ENCODE results near the gene UTS2B.
"Not testable (repeated sequence)": the region's sequence is repeated elsewhere in the genome, so short reads cannot be mapped to it uniquely, and the experiment has no call there.

Gene UTS2B

DNA sequence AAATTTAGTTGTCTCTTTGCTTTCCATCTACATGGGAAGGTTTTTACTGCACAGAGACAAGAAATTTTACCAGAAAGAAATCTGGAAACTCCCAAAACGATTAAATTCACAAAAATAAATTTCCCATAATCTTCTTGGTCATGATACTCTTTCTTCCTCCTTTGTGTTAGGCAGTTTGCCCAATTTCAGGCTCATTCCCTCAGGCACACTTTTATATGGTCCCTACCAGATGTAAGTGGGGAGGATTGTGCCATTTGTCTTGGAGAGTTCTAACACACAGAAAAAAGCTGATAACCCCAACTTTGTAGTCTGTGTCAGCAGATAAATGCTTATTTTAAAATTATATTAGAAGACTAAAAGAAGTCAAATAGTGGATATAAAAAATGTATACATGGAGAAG is 50.2 kb downstream of the UTS2B start:
- no peak for DNase-seq (ENCODE audit: low read depth)

GRCh38 chr3:191275751-191276150 is 54.6 kb downstream of the UTS2B start:
- no peak for DNase-seq (ENCODE audit: low read depth)

DNA sequence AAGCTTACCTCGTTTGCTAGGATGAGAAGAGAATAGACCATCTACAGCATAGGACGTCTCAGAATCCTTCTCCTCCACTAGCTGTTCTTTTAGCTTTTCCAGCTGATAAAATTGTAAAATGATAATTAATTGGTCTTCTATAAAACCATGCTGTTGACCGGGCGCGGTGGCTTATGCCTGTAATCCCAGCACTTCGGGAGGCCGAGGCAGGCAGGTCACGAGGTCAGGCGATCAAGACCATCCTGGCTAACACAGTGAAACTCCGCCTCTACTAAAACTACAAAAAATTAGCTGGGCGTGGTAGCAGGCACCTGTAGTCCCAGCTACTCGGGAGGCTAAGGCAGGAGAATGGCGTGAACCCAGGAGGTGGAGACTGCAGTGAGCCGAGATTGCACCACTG is 55.1 kb downstream of the UTS2B start:
- not testable (repeated sequence) for DNase-seq (ENCODE audit: low read depth)

GRCh38 chr3:191269289-191270085 is 60.8 kb downstream of the UTS2B start:
- DNase-seq (ENCODE audit: low read depth): no peak

- no peak for DNase-seq (ENCODE audit: low read depth)
Measured at GRCh38 chr3:191268737-191269136, 61.6 kb downstream of the UTS2B start.

DNA sequence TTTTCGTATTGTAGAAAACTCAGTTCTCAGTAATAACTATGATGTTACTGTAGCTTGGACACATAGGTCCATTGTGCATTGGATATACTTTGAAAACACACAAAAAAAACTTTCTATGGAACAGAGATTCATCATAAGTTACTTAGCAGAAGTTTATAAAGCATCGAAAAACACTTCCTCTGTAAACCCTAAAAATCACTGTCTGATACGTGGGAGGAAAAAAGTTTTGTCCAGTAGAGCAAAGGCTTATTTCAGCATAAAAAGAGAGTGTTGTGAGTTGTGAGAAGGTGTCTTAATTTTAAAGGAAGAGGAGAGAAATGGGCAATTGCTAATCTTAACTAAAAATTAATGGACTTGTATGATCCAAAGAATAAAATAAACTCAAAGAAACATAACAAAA is 66.5 kb downstream of the UTS2B start:
- DNase-seq (ENCODE audit: low read depth): no peak

DNA sequence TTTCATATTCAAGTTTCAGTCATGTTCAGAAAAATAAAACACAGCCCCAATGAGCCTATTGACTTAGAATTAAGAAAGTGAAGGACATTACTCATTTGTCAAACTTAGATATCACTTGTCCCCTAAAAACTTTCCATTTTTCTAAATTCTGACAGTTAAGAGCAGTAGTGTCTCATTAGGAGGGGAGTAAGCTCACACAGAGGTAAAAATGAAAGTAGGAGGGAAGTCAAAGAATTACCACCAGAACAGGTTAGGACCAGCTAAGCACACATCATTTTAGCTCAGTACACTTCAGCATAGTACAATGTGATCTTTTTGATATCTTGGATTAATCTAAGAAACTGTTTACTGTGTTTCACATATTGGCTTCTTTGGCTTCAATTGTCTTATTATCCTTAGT is 67.0 kb downstream of the UTS2B start:
- DNase-seq (ENCODE audit: low read depth): no peak

DNA sequence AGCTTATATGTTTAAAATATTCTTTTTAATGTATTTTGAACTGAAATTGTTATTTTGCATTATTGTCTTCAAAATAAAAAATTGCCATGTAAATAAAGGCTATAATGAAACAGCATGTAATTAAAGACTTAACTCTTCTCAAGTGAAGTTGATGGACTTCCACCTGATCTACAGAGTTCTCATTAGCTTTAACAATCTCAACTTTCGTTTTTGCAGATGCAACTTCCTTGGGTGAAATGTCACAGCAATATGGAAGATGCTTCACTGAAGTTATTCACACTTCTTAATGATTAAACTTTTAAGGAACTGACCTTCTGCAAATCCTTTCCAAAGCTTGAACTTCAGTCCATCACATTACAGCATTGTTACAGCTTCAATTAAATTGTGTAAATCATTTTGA is 67.7 kb downstream of the UTS2B start:
- no peak for DNase-seq (ENCODE audit: low read depth)

GRCh38 chr3:191261304-191261638 is 69.1 kb downstream of the UTS2B start:
- no peak for DNase-seq (ENCODE audit: low read depth)

GRCh38 chr3:191260431-191261303 is 69.7 kb downstream of the UTS2B start:
- no peak for DNase-seq (ENCODE audit: low read depth)

DNA sequence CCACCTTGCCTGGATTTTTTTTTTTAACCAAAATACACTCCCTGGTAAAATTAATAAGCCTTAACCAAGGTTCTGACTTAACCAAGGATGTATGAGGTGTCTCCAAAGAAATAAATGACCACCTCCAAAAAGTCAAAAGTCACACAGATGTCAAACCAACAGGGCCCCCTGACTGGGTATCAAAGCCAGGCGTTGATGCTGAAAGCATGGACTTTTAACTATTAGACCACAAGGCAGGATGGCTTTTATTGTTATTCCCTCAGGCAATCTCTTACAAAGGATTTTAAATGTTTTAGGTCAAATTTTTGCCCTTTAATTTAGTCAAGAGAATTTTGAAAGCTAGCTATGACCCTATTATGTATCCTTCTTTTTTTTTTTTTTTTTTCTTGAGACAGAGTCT is 70.8 kb downstream of the UTS2B start:
- no peak for DNase-seq (ENCODE audit: low read depth)

- DNase-seq (ENCODE audit: low read depth): no peak
Measured at GRCh38 chr3:191257286-191257685, 73.0 kb downstream of the UTS2B start.

- DNase-seq (ENCODE audit: low read depth): no peak
Measured at GRCh38 chr3:191256405-191256804, 73.9 kb downstream of the UTS2B start.

GRCh38 chr3:191255156-191255555 is 75.2 kb downstream of the UTS2B start:
- DNase-seq (ENCODE audit: low read depth): no peak

GRCh38 chr3:191254098-191254873 is 76.0 kb downstream of the UTS2B start:
- no peak for DNase-seq (ENCODE audit: low read depth)

- no peak for DNase-seq (ENCODE audit: low read depth)
Measured at GRCh38 chr3:191253089-191253799, 77.1 kb downstream of the UTS2B start.

DNA sequence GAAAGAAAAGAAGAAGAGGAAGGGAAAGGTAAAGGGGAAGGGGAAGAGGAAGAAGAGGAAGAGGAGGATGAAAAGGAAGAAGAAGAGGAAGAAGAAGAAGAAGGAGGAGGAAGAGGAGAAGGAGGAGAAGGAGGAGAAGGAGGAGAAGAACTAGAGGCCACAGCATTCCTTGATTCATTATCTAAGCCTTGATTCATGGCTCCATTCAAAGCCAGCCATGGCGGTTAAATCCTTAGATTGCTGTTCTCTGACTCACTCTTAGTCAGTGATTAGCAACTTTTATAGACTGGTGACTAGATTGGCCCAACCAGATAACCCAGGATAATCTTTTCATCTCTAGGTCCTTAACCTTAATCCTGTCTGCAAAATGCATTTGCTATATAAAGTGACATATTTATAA is 83.7 kb downstream of the UTS2B start:
- no peak for DNase-seq (ENCODE audit: low read depth)

DNA sequence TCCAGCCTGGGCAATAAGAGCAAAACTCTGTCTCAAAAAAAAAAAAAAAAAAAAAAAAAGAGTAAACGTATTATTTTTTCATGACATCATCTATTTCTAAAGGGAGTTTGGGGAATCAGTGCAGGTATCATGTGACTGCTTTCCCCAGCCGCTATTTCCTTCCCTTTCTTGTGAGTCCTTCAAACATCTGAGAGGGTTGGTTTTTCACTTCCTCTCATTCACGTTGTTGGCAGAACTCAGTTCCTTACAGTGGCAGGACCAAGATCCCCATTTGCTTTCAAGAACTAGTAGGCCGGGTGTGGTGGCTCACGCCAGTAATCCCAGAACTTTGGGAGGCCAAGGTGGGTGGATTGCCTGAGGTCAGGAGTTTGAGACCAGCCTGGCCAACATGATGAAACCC is 84.3 kb downstream of the UTS2B start:
- DNase-seq (ENCODE audit: low read depth): not testable (repeated sequence)

DNA sequence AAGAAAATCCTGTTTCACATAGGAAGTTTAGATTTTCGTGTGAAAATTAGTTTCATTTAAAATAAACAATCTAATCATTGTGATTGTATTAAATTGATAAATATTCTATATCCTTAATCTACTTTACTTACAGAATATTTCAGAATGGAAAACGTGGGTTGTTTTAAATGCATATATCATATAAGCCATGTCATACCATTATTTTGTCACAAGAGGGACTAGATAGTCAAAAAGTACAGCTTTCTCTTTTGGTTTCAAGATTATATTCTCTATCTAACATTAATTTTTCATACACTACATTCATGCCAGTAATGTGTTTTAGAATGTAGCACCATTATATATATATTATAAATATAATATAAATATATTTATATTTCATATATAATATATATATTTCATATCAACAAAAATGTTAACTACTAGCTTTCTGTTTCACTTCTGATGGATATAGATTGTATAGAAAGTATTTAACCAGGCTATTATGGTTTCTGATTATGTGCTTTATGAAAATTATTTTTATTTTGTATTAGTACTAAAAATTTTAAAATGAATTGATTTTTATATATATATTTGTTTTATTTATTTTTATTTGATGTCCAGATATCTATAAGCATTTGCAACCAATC is 86.0 kb downstream of the UTS2B start:
- DNase-seq (ENCODE audit: low read depth): no peak

- no peak for DNase-seq (ENCODE audit: low read depth)
Measured at GRCh38 chr3:191240486-191240885, 89.8 kb downstream of the UTS2B start.

GRCh38 chr3:191239407-191240031 is 90.8 kb downstream of the UTS2B start:
- no peak for DNase-seq (ENCODE audit: low read depth)

Measured in stimulated activated CD8-positive, alpha-beta memory T cell treated with anti-CD3 and anti-CD28 coated beads, Interleukin-4, amount 100 ng/mL, for 24 hours (primary cell).